Thyroid gland (tissue), 4 donors: ENCODE data around the gene ZNF136. TPM values are rescaled to one million over a fixed set of nuclear protein-coding genes. Genes with fewer than 3 reads are reported as not detected.

Source experiments
- DNase-seq, 2 donors: peaks; one replicate each; pipeline ENCODE4 v3.0.0-alpha.2; 2019
- H3K27ac ChIP-seq, 3 donors: fragments of 200-600 bp; sonication (generic); 1 replicate in 2 of 3; 2 replicates in 1 of 3; pipeline ENCODE4 v1.5.1; 2016 to 2019; ENCODE audit warnings: mild to moderate bottlenecking in 1 of 3, moderate library complexity in 1 of 3
- H3K27me3 ChIP-seq: fragments of 200-600 bp; sonication (generic); one replicate; pipeline ENCODE4 v1.5.1; 2019
- H3K36me3 ChIP-seq, 2 donors: fragments of 200-600 bp; sonication (generic); one replicate each; pipeline ENCODE4 v1.5.1; 2016 to 2019
- H3K4me1 ChIP-seq, 2 donors: fragments of 200-600 bp; sonication (generic); one replicate each; pipeline ENCODE4 v1.5.1; 2017 to 2019
- H3K4me3 ChIP-seq, 3 donors: fragments of 200-600 bp; sonication (generic); replicated peaks in 1 of 3; 1 replicate in 2 of 3; 2 replicates in 1 of 3; pipeline ENCODE4 v1.5.1; 2016; ENCODE audit warnings: mild to moderate bottlenecking in 1 of 3
- H3K9me3 ChIP-seq: fragments of 200-600 bp; sonication (generic); one replicate; pipeline ENCODE4 v1.5.1; 2017
- POLR2A ChIP-seq, 2 donors: fragments of 450-650 bp; IDR thresholded peaks; one replicate each; pipeline ENCODE4 v1.6.1; 2017; ENCODE audit warnings: antibody characterized with exemption in 2 of 2, mild to moderate bottlenecking in 2 of 2, moderate library complexity in 1 of 2
- WGBS, 2 donors: methylation state at CpG; one replicate each; pipeline ENCODE4 v1.1.5; 2017; 5-methylcytosine and 5-hydroxymethylcytosine counted together
- intact Hi-C: fragments of 100-400 bp; cut with DNase I; formaldehyde crosslinking; loops from one replicate; pipeline ENCODE4 v1.15.1; 2023
- total RNA-seq, 4 donors: library from RNA; depleted of rRNA; stranded (reverse); fragments of >200 nt; gene quantifications; one replicate each; pipeline ENCODE4 v1.2.3, GENCODE V29; 2016
- TF ChIP-seq, protein P1 (sequence below), 6 experiments: fragments of 200-600 bp in 3 of 6; fragments of 450-650 bp in 3 of 6; sonication (generic) in 3 of 6; IDR thresholded peaks; one replicate each; pipeline ENCODE4 v1.5.1; 2016 to 2019; ENCODE audit warnings: antibody characterized with exemption in 6 of 6, mild to moderate bottlenecking in 2 of 6, inconsistent platforms in 1 of 6, moderate library complexity in 1 of 6

The ZNF136 gene
- total RNA-seq, 4 donors from 2014 or later = 17.6 to 30.2 (median 19.1) TPM

DNA sequence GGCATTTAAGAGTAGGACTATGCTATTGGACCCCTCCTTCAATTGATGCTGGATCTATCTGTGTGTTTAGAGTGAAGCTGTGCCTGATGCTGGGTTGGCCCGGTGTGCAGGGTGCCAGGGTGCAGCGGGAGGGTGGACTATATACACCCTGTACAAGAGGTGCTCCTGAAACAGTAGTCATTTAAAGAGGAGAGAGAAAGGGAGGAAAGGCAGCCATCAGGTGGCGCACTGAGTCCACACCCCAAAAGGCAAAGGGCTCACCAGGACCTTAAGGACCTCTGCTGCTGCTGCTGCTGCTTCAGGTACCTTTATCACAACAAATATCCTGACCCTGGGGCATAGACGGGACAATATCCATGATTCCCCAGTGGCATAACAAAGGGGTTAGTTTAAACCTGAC lies 39.4 kb downstream of the ZNF136 start:
- DNase-seq = peak; percentile 45 to 50
- H3K27me3 ChIP-seq = no peaks in the 10 kb centered on the region
- peaks cover 4 to 10% of the 10 kb centered on the region in 2 donors for H3K4me1 ChIP-seq
- H3K36me3 ChIP-seq = no peaks in the 10 kb centered on the region
- no peak for TF ChIP-seq POLR2A (IDR thresholded peaks at IDR 0.05)
- TF ChIP-seq, protein P1, sequence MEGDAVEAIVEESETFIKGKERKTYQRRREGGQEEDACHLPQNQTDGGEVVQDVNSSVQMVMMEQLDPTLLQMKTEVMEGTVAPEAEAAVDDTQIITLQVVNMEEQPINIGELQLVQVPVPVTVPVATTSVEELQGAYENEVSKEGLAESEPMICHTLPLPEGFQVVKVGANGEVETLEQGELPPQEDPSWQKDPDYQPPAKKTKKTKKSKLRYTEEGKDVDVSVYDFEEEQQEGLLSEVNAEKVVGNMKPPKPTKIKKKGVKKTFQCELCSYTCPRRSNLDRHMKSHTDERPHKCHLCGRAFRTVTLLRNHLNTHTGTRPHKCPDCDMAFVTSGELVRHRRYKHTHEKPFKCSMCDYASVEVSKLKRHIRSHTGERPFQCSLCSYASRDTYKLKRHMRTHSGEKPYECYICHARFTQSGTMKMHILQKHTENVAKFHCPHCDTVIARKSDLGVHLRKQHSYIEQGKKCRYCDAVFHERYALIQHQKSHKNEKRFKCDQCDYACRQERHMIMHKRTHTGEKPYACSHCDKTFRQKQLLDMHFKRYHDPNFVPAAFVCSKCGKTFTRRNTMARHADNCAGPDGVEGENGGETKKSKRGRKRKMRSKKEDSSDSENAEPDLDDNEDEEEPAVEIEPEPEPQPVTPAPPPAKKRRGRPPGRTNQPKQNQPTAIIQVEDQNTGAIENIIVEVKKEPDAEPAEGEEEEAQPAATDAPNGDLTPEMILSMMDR (IDR thresholded peaks at IDR 0.05) = peak in 4 of 6 experiments; percentile 22 to 37 (median 30)
- intact Hi-C loops = no loop called here
- WGBS, 2 donors = 40 to 52% methylated on average over 4 of the region's 4 CpGs
- H3K9me3 ChIP-seq = no peaks in the 10 kb centered on the region
- no peak overlapping the region for H3K27ac ChIP-seq
- H3K4me3 ChIP-seq = no peak overlapping the region

DNA sequence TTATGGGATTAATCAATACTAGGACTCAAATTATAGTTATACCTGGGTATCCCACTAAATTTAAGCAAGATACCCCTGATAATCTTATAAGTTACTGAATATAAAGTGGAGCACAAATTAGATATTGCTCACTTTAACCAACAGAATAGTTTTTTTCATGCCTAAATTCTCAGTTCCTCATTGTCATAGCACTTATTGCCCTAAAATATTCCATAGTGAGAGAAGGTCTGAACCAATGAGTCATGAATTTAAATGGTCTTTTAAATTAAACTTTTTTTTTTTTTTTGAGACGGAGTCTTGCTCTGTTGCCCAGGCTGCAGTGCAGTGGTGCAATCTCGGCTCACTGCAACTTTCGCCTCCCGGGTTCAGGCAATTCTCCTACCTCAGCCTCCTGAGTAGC lies 42.4 kb downstream of the ZNF136 start:
- intact Hi-C loops = no loop called here
- Histone ChIP-seq H3K9me3 (no peaks in the 10 kb centered on the region), H3K4me3 (no peak overlapping the region), H3K4me1 (peaks cover under 1% of the 10 kb centered on the region in 2 donors), H3K36me3 (no peaks in the 10 kb centered on the region), H3K27ac (no peak overlapping the region), H3K27me3 (no peaks in the 10 kb centered on the region)
- DNase-seq = no peak
- 97 to 98% methylated on average over 4 of the region's 4 CpGs for WGBS, 2 donors
- no peak for TF ChIP-seq POLR2A (IDR thresholded peaks at IDR 0.05)
- TF ChIP-seq, protein P1 (IDR thresholded peaks at IDR 0.05) = no peak

DNA sequence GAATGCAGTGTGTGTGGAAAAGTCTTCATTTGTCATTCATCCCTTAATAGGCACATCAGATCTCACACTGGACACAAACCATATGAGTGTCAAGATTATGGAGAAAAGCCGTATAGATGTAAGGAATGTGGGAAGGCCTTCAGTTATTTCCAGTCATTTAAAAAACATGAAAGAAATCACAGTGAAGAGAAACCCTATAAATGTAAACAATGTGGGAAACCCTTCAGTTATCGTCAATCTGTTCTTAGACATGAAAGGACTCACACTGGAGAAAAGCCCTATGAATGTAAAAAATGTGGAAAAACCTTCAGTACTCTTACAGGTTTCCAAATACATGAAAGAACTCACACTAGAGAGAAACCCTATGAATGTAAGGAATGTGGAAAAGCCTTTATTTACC lies 45.3 kb downstream of the ZNF136 start:
- intact Hi-C loops = no loop called here
- TF ChIP-seq, protein P1 (IDR thresholded peaks at IDR 0.05) = no peak
- no peak for TF ChIP-seq POLR2A (IDR thresholded peaks at IDR 0.05)
- no peak overlapping the region for H3K27ac ChIP-seq
- no peak overlapping the region for H3K4me3 ChIP-seq
- no peaks in the 10 kb centered on the region for H3K9me3 ChIP-seq
- WGBS, 2 donors = 97% methylated on average over 2 of the region's 2 CpGs
- H3K36me3 ChIP-seq = no peaks in the 10 kb centered on the region
- no peaks in the 10 kb centered on the region for H3K4me1 ChIP-seq
- no peak for DNase-seq
- H3K27me3 ChIP-seq = no peaks in the 10 kb centered on the region

DNA sequence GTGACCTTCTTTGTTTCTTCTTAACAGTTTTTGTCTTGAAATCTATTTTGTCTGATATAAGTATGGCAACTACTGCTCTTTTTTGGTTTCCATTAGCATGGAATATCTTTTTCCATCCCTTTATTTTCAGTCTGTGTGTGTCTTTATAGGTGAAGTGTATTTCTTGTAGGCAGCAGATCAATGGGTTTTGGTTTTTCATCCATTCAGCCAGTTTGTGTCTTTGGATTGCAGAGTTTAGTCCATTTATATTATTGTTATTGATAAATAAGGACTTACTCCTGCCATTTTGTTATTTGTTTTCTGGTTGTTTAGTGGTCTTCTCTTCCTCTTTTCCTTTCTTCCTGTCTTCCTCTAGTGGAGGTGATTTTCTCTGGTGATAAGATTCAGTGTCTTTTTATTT lies 54.4 kb downstream of the ZNF136 start:
- no peaks in the 10 kb centered on the region for H3K27me3 ChIP-seq
- TF ChIP-seq, protein P1 (IDR thresholded peaks at IDR 0.05) = no peak
- no peak for TF ChIP-seq POLR2A (IDR thresholded peaks at IDR 0.05)
- H3K27ac ChIP-seq = no peak overlapping the region
- H3K36me3 ChIP-seq = no peaks in the 10 kb centered on the region
- intact Hi-C loops = no loop called here
- H3K9me3 ChIP-seq = no peaks in the 10 kb centered on the region
- DNase-seq = no peak
- H3K4me1 ChIP-seq = no peaks in the 10 kb centered on the region
- H3K4me3 ChIP-seq = no peak overlapping the region

DNA sequence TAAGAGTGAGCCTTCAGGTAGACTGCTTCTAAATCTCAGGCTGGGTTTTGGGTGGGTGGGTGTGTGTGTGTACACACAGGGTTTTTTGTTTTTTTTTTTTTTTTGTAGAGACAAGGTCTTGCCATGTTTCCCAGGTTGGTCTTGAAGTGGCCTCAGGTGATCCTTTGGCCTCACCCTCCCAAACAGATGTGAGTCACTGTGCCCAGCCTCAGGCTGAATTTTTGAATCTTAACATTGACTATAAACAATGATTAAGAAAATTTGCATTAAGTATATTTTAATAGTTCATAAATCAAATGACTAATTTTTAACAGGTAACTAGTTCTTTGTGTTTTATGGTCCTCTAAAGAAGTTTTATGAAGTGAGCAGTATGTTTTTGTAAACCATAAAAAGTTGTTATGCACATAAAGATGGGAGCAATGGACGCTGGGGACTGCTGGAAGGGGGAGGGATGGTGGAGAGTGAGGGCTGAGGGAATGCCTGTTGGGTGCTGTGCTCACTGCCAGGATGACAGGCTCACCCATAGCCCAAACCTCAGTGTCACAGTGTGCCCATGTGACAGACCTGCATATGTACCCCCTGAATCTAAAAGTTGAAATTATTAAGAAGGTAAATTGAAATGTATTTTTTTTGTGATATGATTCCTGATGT lies 60.2 kb downstream of the ZNF136 start:
- intact Hi-C loops = no loop called here
- DNase-seq = no peak
- Histone ChIP-seq H3K9me3 (no peaks in the 10 kb centered on the region), H3K4me3 (no peak overlapping the region), H3K27ac (no peak overlapping the region), H3K36me3 (no peaks in the 10 kb centered on the region), H3K4me1 (peaks cover 4 to 7% of the 10 kb centered on the region in 2 donors), H3K27me3 (no peaks in the 10 kb centered on the region)
- WGBS, 2 donors = 84 to 92% methylated on average over 1 of the region's 1 CpG
- TF ChIP-seq POLR2A (IDR thresholded peaks at IDR 0.05) = no peak
- TF ChIP-seq, protein P1 (IDR thresholded peaks at IDR 0.05) = no peak
